SK-N-SH (cell line): Measurements from ENCODE around the gene MYH11. TPM values are rescaled to one million over a fixed set of nuclear protein-coding genes. Genes with fewer than 3 reads are reported as not detected.
"Not testable (repeated sequence)": the region's sequence is repeated elsewhere in the genome, so short reads cannot be mapped to it uniquely, and the experiment has no call there.

Experiments used
- CTCF ChIA-PET: fragments of 300-600, 350-600 bp; formaldehyde crosslinking; extraction: SDS; loops from one replicate; lab custom pipeline; 2021; lab: Yijun Ruan, JAX
- POLR2A ChIA-PET: fragments of 350-600 bp; sonication (Branson Sonifier 250); formaldehyde crosslinking; extraction: SDS; loops from one replicate; lab custom pipeline; 2020; ENCODE audit warnings: antibody characterized with exemption, inconsistent platforms; lab: Yijun Ruan, JAX
- DNase-seq: peaks from one replicate; pipeline ENCODE4 v3.0.0; 2012
- H2AFZ ChIP-seq: fragments of 200-600 bp; sonication (generic); 2 replicates; pipeline ENCODE4 v1.8.1; 2016; ENCODE audit warnings: antibody characterized with exemption, mild to moderate bottlenecking, low read depth
- H3F3A ChIP-seq: fragments of 200-600 bp; sonication (generic); replicated peaks from 2 replicates; pipeline ENCODE3; 2016; ENCODE audit warnings: antibody characterized with exemption, mild to moderate bottlenecking; ENCODE audit not compliant: insufficient read depth
- H3K27ac ChIP-seq, 2 experiments: fragments of 200-500 bp in 1 of 2; fragments of 200-600 bp in 1 of 2; sonication (Bioruptor generic) in 1 of 2; sonication (generic), shearing (Covaris generic) in 1 of 2; 2 replicates each; pipeline versions ENCODE4 v1.5.1 to v1.6.1; 2014 to 2016; ENCODE audit warnings: low read depth in 2 of 2, inconsistent platforms in 1 of 2, low read length in 1 of 2, mild to moderate bottlenecking in 1 of 2, mixed read lengths in 1 of 2
- H3K27me3 ChIP-seq: fragments of 200-600 bp; sonication (generic), shearing (Covaris generic); 2 replicates; pipeline ENCODE4 v1.6.1; 2016; ENCODE audit warnings: mixed run types; ENCODE audit not compliant: insufficient read depth
- H3K36me3 ChIP-seq, 2 experiments: fragments of 200-500 bp in 1 of 2; fragments of 200-600 bp in 1 of 2; sonication (Bioruptor generic) in 1 of 2; sonication (generic) in 1 of 2; replicated peaks in 1 of 2; 2 replicates each; pipeline versions ENCODE3 to v1.5.1; 2014 to 2016; ENCODE audit warnings: low read length in 1 of 2, mild to moderate bottlenecking in 1 of 2; ENCODE audit not compliant: insufficient read depth in 2 of 2, control insufficient read depth in 1 of 2
- H3K4me1 ChIP-seq, 2 experiments: fragments of 200-500 bp in 1 of 2; fragments of 200-600 bp in 1 of 2; sonication (Bioruptor generic) in 1 of 2; sonication (generic), shearing (Covaris generic) in 1 of 2; 2 replicates each; pipeline versions ENCODE4 v1.5.1 to v1.6.1; 2014 to 2016; ENCODE audit warnings: low read depth in 1 of 2, low read length in 1 of 2, mixed run types in 1 of 2; ENCODE audit not compliant: insufficient read depth in 2 of 2, control insufficient read depth in 1 of 2
- H3K4me2 ChIP-seq: fragments of 200-600 bp; sonication (generic), shearing (Covaris generic); 2 replicates; pipeline ENCODE4 v1.6.1; 2017; ENCODE audit warnings: mixed run types
- H3K4me3 ChIP-seq, 2 experiments: fragments of 200-500 bp in 1 of 2; fragments of 200-600 bp in 1 of 2; sonication (Bioruptor generic) in 1 of 2; sonication (generic), shearing (Covaris generic) in 1 of 2; 2 replicates each; pipeline versions ENCODE4 v1.5.1 to v1.8.1; 2014 to 2016; ENCODE audit warnings: low read depth in 2 of 2, inconsistent platforms in 1 of 2, low read length in 1 of 2, mild to moderate bottlenecking in 1 of 2, mixed read lengths in 1 of 2, moderate library complexity in 1 of 2
- H3K79me2 ChIP-seq: fragments of 200-600 bp; sonication (generic); 2 replicates; pipeline ENCODE4 v1.8.1; 2017; ENCODE audit warnings: mild to moderate bottlenecking; ENCODE audit not compliant: insufficient read depth
- H3K9ac ChIP-seq: fragments of 200-600 bp; sonication (generic); 2 replicates; pipeline ENCODE4 v1.6.1; 2017; ENCODE audit warnings: mixed run types
- H3K9me2 ChIP-seq: fragments of 200-600 bp; sonication (generic); 2 replicates; pipeline ENCODE4 v1.6.1; 2017; ENCODE audit warnings: mixed run types
- H3K9me3 ChIP-seq: fragments of 200-600 bp; sonication (generic); 2 replicates; pipeline ENCODE4 v1.6.1; 2017; ENCODE audit warnings: mixed run types, mild to moderate bottlenecking, moderate library complexity
- H4K20me1 ChIP-seq: fragments of 200-600 bp; sonication (generic); 2 replicates; pipeline ENCODE4 v1.6.1; 2017; ENCODE audit warnings: mild to moderate bottlenecking, mixed run types; ENCODE audit not compliant: insufficient read depth
- ELF1 ChIP-seq: IDR thresholded peaks from 2 replicates; pipeline ENCODE4 v1.4.0; 2012
- EP300 ChIP-seq, 2 experiments: IDR thresholded peaks; 2 replicates each; pipeline versions ENCODE4 v1.4.0 to v1.6.1; 2012; ENCODE audit warnings: borderline replicate concordance in 1 of 2, low read depth in 1 of 2, low read length in 1 of 2
- FOXJ3 ChIP-seq: sonication (generic); formaldehyde crosslinking; IDR thresholded peaks from 2 replicates; pipeline ENCODE4 v1.5.1; 2020; ENCODE audit warnings: mild to moderate bottlenecking, missing genetic modification reagents
- GATA2 ChIP-seq: sonication (generic); formaldehyde crosslinking; IDR thresholded peaks from 2 replicates; pipeline ENCODE4 v1.5.0; 2020; ENCODE audit warnings: mild to moderate bottlenecking, missing genetic modification reagents
- MEF2A ChIP-seq: IDR thresholded peaks from 2 replicates; pipeline ENCODE4 v1.4.0; 2012; ENCODE audit warnings: low read depth, borderline replicate concordance
- MXI1 ChIP-seq: IDR thresholded peaks from 2 replicates; pipeline ENCODE4 v1.6.1; 2012; ENCODE audit warnings: mild to moderate bottlenecking, low read depth, low read length, improper control_type of control experiment
- POLR2AphosphoS5 ChIP-seq: IDR thresholded peaks from 2 replicates; pipeline ENCODE4 v1.6.1; 2012; ENCODE audit warnings: low read depth, low read length
- RAD21 ChIP-seq: IDR thresholded peaks from 2 replicates; pipeline ENCODE4 v1.6.1; 2012; ENCODE audit warnings: mild to moderate bottlenecking, low read length
- RCOR1 ChIP-seq: fragments of 150-350 bp; IDR thresholded peaks from 2 replicates; pipeline ENCODE4 v1.6.1; 2017; ENCODE audit warnings: antibody characterized with exemption, low read length
- SMC3 ChIP-seq: IDR thresholded peaks from 2 replicates; pipeline ENCODE4 v1.6.1; 2012; ENCODE audit warnings: low read depth, low read length, improper control_type of control experiment
- YY1 ChIP-seq: IDR thresholded peaks from 2 replicates; pipeline ENCODE4 v1.4.0; 2012; ENCODE audit warnings: low read depth, mild to moderate bottlenecking
- WGBS: methylation state at CpG from one replicate; pipeline ENCODE4 v1.1.6; 2017; ENCODE audit warnings: low lambda C conversion rate; 5-methylcytosine and 5-hydroxymethylcytosine counted together
- polyA plus RNA-seq, 3 experiments: library from polyadenylated mRNA; depleted of rRNA; stranded (reverse); fragments of >200 nt; gene quantifications; 2 replicates each; pipeline ENCODE4 v1.2.3, GENCODE V29; 2012

Gene MYH11
- polyA plus RNA-seq, 1 of the 3 experiments (the other 2 are of a cell fraction) = 0.02 TPM

GRCh38 chr16:15817446-15817845, 39.4 kb downstream of the MYH11 start:
- WGBS = 0% methylated on average over 2 of the region's 2 CpGs
- Histone ChIP-seq H3K36me3 (no peaks in the 10 kb centered on the region), H3K4me3 (no peak overlapping the region), H4K20me1 (no peaks in the 10 kb centered on the region), H3K9me2 (no peaks in the 10 kb centered on the region), H3K9ac (no peak overlapping the region), H3K27ac (no peak overlapping the region), H3K79me2 (no peaks in the 10 kb centered on the region), H3K27me3 (no peaks in the 10 kb centered on the region; the same call in 1 of the 2 replicates), H3K4me1 (no peaks in the 10 kb centered on the region), H2AFZ (no peak overlapping the region), H3F3A (no peaks in the 10 kb centered on the region), H3K4me2 (no peak overlapping the region), H3K9me3 (peaks cover 15% of the 10 kb centered on the region; the same call in 1 of the 2 replicates)
- POLR2A ChIA-PET = no interaction called here
- DNase-seq = no peak
- TF ChIP-seq SMC3 = no peak
- no peak for TF ChIP-seq FOXJ3 (CRISPR knock-in tag)
- CTCF ChIA-PET = interaction anchor here (1.0 to 1.7 kb wide), 2 partner anchors 11 to 51 kb away, joined by 3 to 6 read pairs; no protein-coding TSS in a partner anchor

GRCh38 chr16:15816228-15816627, 40.6 kb downstream of the MYH11 start:
- DNase-seq = no peak
- no peaks in the 10 kb centered on the region for H3K9me2 ChIP-seq
- peaks cover 15% of the 10 kb centered on the region; the same call in 1 of the 2 replicates for H3K9me3 ChIP-seq
- no peaks in the 10 kb centered on the region; the same call in 1 of the 2 replicates for H3K27me3 ChIP-seq
- no peaks in the 10 kb centered on the region for H3F3A ChIP-seq
- no peak overlapping the region for H3K4me3 ChIP-seq
- H3K36me3 ChIP-seq = no peaks in the 10 kb centered on the region
- H3K4me2 ChIP-seq = no peak overlapping the region
- H4K20me1 ChIP-seq = no peaks in the 10 kb centered on the region
- TF ChIP-seq EP300 (IDR thresholded peaks at IDR 0.05; ENCODE audit: borderline replicate concordance in 1 of 2, low read depth in 1 of 2, low read length in 1 of 2) (no peak), MXI1 (no peak), MEF2A (no peak), SMC3 (no peak), RCOR1 (no peak), GATA2 (CRISPR knock-in tag) (no peak), YY1 (no peak), RAD21 (no peak), ELF1 (no peak), POLR2AphosphoS5 (no peak), FOXJ3 (CRISPR knock-in tag) (no peak)
- TF ChIP-seq, all 33 proteins: peak for 0
- ChIA-PET CTCF (interaction anchor here (1.4 kb wide), 1 partner anchor 50 kb away, joined by 5 read pairs; no protein-coding TSS in a partner anchor), POLR2A (interaction anchor here (0.6 kb wide), 1 partner anchor 9 kb away, joined by 5 read pairs; no protein-coding TSS in a partner anchor)
- Histone ChIP-seq H3K27ac (no peak overlapping the region), H3K79me2 (no peaks in the 10 kb centered on the region), H2AFZ (no peak overlapping the region), H3K9ac (no peak overlapping the region), H3K4me1 (no peaks in the 10 kb centered on the region)

- H3F3A ChIP-seq, H3K36me3 ChIP-seq, H3K9ac ChIP-seq, POLR2A ChIA-PET, H3K79me2 ChIP-seq, H2AFZ ChIP-seq, H3K4me3 ChIP-seq, H3K9me2 ChIP-seq, DNase-seq, H3K4me2 ChIP-seq, H3K4me1 ChIP-seq, H4K20me1 ChIP-seq, H3K27me3 ChIP-seq, H3K27ac ChIP-seq: not testable (repeated sequence)
- peaks cover 15% of the 10 kb centered on the region; the same call in 1 of the 2 replicates for H3K9me3 ChIP-seq
- CTCF ChIA-PET = interaction anchor here (1.1 to 8.5 kb wide), 2 partner anchors 11 to 47 kb away, joined by 4 to 83 read pairs; no protein-coding TSS in a partner anchor
- WGBS = 56% methylated on average over 3 of the region's 3 CpGs
Observed at GRCh38 chr16:15812401-15812750, 44.5 kb downstream of the MYH11 start.
